Measurements from ENCODE around the gene SLC1A2. TPM values are rescaled to one million over a fixed set of nuclear protein-coding genes. Genes with fewer than 3 reads are reported as not detected.

Gene SLC1A2
- total RNA-seq, 2 donors from 2014 or later, result 0.54 to 0.78 TPM

GRCh38 chr11:35338921-35339320 is 80.4 kb downstream of the SLC1A2 start:
- TF ChIP-seq, protein P1, sequence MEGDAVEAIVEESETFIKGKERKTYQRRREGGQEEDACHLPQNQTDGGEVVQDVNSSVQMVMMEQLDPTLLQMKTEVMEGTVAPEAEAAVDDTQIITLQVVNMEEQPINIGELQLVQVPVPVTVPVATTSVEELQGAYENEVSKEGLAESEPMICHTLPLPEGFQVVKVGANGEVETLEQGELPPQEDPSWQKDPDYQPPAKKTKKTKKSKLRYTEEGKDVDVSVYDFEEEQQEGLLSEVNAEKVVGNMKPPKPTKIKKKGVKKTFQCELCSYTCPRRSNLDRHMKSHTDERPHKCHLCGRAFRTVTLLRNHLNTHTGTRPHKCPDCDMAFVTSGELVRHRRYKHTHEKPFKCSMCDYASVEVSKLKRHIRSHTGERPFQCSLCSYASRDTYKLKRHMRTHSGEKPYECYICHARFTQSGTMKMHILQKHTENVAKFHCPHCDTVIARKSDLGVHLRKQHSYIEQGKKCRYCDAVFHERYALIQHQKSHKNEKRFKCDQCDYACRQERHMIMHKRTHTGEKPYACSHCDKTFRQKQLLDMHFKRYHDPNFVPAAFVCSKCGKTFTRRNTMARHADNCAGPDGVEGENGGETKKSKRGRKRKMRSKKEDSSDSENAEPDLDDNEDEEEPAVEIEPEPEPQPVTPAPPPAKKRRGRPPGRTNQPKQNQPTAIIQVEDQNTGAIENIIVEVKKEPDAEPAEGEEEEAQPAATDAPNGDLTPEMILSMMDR (IDR thresholded peaks at IDR 0.05), result no peak
- H3K27me3 ChIP-seq (replicated peaks; ENCODE audit: insufficient read depth), result no peaks in the 10 kb centered on the region
- H3K36me3 ChIP-seq, result no peaks in the 10 kb centered on the region
- H3K4me3 ChIP-seq, result no peak overlapping the region
- H3K4me1 ChIP-seq (ENCODE audit: control insufficient read depth in 1 of 2, low read depth in 2 of 2), result peaks cover 4 to 6% of the 10 kb centered on the region in 2 donors
- no peaks in the 10 kb centered on the region for H3K9me3 ChIP-seq
- H3K27ac ChIP-seq, result no peak overlapping the region
- DNase-seq (ENCODE audit: low spot score) (no peak), ATAC-seq (ENCODE audit: insufficient number of reproducible peaks, low FRiP score, low read depth) (no peak)

DNA sequence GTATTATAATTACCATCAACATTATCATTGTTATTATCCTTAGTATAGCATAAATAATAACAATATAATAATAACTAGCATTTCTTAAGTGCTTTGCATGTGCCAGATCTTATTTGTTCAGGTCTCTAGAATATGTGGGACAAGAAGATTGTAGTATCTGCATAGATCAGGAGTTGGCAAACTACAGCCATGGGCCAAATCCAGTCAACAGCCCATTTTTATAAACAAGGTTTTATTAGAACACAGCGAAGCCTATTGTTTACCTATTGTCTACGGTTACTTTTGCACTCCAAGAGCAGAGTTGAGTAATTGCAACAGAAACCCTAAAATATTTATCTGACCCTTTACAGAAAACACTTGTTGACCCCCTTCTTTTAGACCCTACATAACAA is 81.4 kb downstream of the SLC1A2 start:
- Histone ChIP-seq H3K27me3 (replicated peaks; ENCODE audit: insufficient read depth) (no peaks in the 10 kb centered on the region), H3K27ac (no peak overlapping the region), H3K36me3 (no peaks in the 10 kb centered on the region), H3K4me1 (ENCODE audit: control insufficient read depth in 1 of 2, low read depth in 2 of 2) (peaks cover 4 to 6% of the 10 kb centered on the region in 2 donors), H3K9me3 (no peaks in the 10 kb centered on the region), H3K4me3 (no peak overlapping the region)
- no peak for ATAC-seq (ENCODE audit: insufficient number of reproducible peaks, low FRiP score, low read depth)
- TF ChIP-seq, protein P1 (IDR thresholded peaks at IDR 0.05), result no peak
- DNase-seq (ENCODE audit: low spot score), result no peak

DNA sequence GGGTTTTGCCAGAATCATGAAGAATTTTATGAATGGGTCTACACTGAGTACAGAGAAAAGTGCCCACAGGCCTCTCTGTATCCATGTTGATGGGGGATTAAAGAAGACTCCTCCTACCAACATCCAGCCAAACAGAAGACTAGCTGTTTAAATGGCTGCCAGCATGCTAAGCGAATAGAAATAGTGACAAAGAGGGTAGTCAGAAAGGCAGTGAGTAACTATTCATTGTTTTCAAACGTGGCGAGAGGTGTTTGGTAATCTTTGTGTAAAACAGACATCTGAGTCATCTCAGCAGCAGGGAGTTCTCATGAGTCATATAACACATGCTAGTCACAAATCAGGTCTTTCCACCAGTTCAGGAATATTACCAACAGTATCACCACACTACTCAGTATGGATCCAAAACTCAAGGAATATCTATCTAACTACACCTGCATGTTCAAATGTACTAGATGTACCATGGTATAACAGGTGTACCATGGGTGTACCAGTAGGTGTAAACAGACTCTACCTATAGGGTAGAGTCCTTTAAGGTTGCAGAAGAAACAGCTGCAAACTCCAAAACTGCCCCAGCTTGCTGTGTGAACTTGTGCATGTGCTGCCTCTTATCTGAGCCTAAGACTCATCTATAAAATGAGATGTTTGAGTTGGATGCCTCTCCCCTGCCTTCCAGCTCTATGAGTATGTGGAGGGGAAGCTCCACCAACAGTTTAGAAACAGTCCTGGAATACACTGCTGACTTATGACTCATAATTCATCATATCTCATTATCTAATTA is 82.0 kb downstream of the SLC1A2 start:
- DNase-seq (ENCODE audit: low spot score), result no peak
- H3K27me3 ChIP-seq (replicated peaks; ENCODE audit: insufficient read depth), result no peaks in the 10 kb centered on the region
- TF ChIP-seq, protein P1 (IDR thresholded peaks at IDR 0.05), result no peak
- H3K4me3 ChIP-seq, result no peak overlapping the region
- no peaks in the 10 kb centered on the region for H3K36me3 ChIP-seq
- H3K27ac ChIP-seq, result no peak overlapping the region
- peak; percentile 88 for ATAC-seq (ENCODE audit: insufficient number of reproducible peaks, low FRiP score, low read depth)
- H3K9me3 ChIP-seq, result no peaks in the 10 kb centered on the region
- H3K4me1 ChIP-seq (ENCODE audit: control insufficient read depth in 1 of 2, low read depth in 2 of 2), result peaks cover 4 to 6% of the 10 kb centered on the region in 2 donors

GRCh38 chr11:35336726-35337125 is 82.6 kb downstream of the SLC1A2 start:
- Histone ChIP-seq H3K4me3 (no peak overlapping the region), H3K27me3 (replicated peaks; ENCODE audit: insufficient read depth) (no peaks in the 10 kb centered on the region), H3K4me1 (ENCODE audit: control insufficient read depth in 1 of 2, low read depth in 2 of 2) (peaks cover 4 to 6% of the 10 kb centered on the region in 2 donors), H3K27ac (no peak overlapping the region), H3K9me3 (no peaks in the 10 kb centered on the region), H3K36me3 (no peaks in the 10 kb centered on the region)
- ATAC-seq (ENCODE audit: insufficient number of reproducible peaks, low FRiP score, low read depth) (no peak), DNase-seq (ENCODE audit: low spot score) (no peak)
- TF ChIP-seq, protein P1 (IDR thresholded peaks at IDR 0.05), result no peak

DNA sequence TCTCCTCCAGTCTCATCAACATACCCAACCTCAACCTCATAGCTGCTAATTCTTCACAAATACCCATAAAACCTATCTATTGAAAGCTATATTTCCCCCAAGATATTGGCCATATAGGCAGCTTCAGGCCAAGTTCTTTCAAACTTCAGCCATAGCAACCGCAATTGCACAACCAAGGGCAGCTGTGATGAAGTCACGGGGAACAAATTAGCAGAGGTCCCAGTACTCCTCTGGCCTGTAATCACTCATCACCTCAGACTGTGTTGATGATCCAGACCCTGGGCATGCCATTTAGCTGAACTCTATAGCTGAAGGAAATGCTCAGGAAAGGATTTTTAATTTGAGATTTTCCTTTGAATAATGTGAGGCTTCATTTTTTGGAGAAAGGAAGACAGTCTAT is 84.1 kb downstream of the SLC1A2 start:
- no peak for ATAC-seq (ENCODE audit: insufficient number of reproducible peaks, low FRiP score, low read depth)

More for the DNA sequence above, 84.1 kb downstream of the SLC1A2 start:
- H3K9me3 ChIP-seq, result no peaks in the 10 kb centered on the region
- no peak for DNase-seq (ENCODE audit: low spot score)
- TF ChIP-seq, protein P1 (IDR thresholded peaks at IDR 0.05), result no peak
- H3K27ac ChIP-seq, result no peak overlapping the region
- H3K27me3 ChIP-seq (replicated peaks; ENCODE audit: insufficient read depth), result no peaks in the 10 kb centered on the region
- peaks cover 4 to 16% of the 10 kb centered on the region in 2 donors for H3K4me1 ChIP-seq (ENCODE audit: control insufficient read depth in 1 of 2, low read depth in 2 of 2)
- H3K4me3 ChIP-seq, result no peak overlapping the region
- no peaks in the 10 kb centered on the region for H3K36me3 ChIP-seq
